OCI-LY7 (cell line): ENCODE data around the gene CCDC91.

ENCODE experiments used
- CTCF ChIP-seq: fragments of 200-600 bp; sonication (generic); conservative IDR thresholded peaks from 2 replicates; pipeline ENCODE4 v1.5.1; 2014; ENCODE audit warnings: mild to moderate bottlenecking, antibody characterized with exemption, low read length, moderate library complexity, mixed read lengths
- EZH2phosphoT487 ChIP-seq: fragments of 200-600 bp; sonication (generic); IDR thresholded peaks from 2 replicates; pipeline ENCODE4 v1.6.1; 2018; ENCODE audit warnings: low read depth, borderline replicate concordance, mild to moderate bottlenecking, mixed run types, antibody characterized with exemption, low read length, moderate library complexity, mixed read lengths

GRCh38 chr12:28484156-28484555 lies 293.9 kb downstream of the CCDC91 start:
- TF ChIP-seq CTCF (no peak), EZH2phosphoT487 (no peak)
